ENCODE data around the gene BRD7.

The BRD7 gene

GRCh38 chr16:50318796-50319578 is 49.8 kb downstream of the BRD7 start:
- no peak for DNase-seq

GRCh38 chr16:50316848-50317630 is 51.7 kb downstream of the BRD7 start:
- no peak for DNase-seq

DNA sequence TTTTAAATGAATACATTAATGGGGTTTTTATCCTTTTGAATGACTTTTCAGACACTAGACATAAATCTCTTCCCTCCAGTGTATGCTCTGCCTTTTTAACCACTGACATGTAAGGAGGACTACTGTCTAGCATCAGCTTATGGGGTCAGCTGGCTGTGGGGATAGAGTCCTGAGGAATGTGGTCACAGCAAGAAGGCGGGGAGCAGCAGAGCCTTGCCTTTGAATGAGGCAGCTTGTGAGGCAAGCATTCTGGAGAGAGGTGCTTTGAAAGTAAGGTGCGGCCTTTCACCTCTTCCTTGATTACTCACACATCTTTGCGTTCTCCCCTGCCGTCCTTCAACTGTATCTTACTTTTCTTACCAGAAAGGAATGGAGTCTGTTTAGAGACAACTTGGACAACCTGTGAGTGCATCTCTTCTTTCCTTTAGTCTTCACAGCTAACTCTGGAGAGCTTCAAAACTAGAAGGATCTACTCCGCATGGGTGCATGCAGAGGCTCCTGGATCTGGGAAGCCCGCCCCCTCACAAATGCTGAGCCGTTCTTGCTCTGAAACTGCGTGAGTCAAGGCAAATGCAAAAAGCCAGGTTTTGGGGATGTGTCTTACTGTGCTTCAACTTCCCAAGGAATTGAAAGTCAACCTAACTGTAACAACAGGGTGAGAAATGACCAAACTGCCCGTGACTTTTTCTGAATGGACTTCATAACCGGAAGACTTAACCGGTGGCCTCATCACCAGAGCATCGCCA is 52.5 kb downstream of the BRD7 start:
- no peak for DNase-seq

DNA sequence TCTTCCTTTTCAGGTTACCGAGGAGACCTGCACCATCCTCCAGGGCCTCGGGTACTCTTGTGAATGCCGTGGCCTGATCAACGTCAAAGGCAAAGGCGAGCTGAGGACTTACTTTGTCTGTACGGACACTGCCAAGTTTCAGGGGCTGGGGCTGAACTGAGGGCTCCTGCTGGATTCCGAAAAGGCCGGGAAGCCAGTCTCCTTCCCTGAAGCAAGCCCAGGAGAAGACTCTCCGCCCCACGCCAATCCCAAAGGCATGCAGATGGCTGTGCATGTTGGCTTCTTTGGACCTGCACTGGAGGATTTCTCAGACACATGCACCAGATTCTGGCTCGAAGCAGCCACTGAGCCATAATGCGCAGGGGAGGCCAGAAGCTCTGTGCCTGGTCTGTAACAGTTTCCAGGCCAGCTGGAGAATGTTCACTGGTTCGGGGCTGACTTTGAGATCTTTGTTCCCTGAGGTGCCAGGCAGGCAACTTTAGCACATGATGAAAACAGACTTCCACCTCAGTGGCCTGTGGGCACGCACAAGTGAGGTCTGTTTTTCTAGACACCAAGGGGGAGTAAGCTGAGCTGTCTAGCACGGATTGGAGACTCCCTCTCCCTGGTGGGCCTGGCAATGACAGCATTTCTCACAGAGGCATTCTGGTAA is 53.3 kb downstream of the BRD7 start:
- no peak for DNase-seq

GRCh38 chr16:50314665-50315064 is 54.1 kb downstream of the BRD7 start:
- DNase-seq: no peak

GRCh38 chr16:50313596-50314478 is 55.0 kb downstream of the BRD7 start:
- DNase-seq: no peak

GRCh38 chr16:50311891-50312501 is 56.8 kb downstream of the BRD7 start:
- DNase-seq: no peak

DNA sequence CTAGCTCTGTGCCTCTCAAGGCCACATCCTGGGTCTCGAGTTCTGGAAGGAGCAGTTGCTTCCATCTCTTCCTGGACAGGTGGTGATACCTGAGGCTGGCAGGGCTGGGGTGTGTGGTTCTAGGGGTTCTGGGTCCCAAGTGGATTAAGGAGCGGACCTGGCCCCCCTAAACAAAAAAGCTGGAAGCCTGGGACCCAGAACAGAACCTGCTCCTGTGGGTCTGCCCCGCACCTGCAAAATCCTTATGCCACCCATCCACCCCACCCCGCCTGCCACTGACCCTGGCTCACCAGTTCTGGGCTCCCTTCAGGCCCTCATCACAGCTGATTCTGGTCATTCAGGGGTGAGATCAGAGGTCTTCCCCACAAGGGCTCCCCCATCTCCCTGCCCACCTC is 57.7 kb downstream of the BRD7 start:
- no peak for DNase-seq

- no peak for DNase-seq
Measured at GRCh38 chr16:50310308-50311133, 58.3 kb downstream of the BRD7 start.

GRCh38 chr16:50309527-50310307 is 59.1 kb downstream of the BRD7 start:
- no peak for DNase-seq

GRCh38 chr16:50309156-50309526 is 59.6 kb downstream of the BRD7 start:
- no peak for DNase-seq

DNA sequence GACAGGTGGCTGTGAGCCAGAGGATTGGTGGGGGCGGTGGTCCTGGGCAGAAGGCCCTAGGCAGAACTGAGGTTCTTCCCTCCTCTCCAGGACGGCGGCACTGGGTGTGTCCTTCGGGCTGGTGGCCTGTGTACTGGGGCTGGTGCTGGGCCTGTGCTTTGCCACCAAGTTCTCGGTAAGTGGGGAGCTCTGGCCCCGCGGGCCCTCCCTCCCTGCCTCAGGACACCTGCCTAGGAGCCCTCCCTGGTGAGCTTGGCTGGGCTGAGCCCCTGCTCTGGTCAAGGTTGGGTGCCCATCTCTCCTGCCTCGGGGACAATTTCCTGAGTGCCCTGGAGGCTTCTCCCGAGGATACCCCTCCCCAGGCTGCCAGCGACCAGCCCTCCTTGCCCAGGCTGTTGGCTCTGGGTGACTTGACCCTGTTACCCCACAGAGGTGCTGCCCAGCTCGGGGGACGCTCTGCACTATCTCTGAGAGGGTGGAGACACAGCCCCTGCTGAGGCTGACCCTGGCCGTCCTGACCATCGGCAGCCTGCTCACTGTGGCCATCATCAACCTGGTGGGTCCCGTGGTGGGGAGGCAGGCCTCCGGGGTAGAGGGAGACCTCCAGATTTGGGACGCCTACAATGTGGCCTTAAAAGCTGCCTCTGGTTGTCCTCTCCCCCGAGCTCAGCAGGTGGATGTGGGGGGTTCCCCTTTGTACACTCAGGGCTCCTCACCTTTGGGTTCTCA is 60.4 kb downstream of the BRD7 start:
- DNase-seq: no peak

GRCh38 chr16:50306287-50306686 is 62.5 kb downstream of the BRD7 start:
- no peak for DNase-seq

GRCh38 chr16:50305441-50306061 is 63.2 kb downstream of the BRD7 start:
- no peak for DNase-seq

- no peak for DNase-seq
Measured at GRCh38 chr16:50304467-50305440, 64.0 kb downstream of the BRD7 start.

DNA sequence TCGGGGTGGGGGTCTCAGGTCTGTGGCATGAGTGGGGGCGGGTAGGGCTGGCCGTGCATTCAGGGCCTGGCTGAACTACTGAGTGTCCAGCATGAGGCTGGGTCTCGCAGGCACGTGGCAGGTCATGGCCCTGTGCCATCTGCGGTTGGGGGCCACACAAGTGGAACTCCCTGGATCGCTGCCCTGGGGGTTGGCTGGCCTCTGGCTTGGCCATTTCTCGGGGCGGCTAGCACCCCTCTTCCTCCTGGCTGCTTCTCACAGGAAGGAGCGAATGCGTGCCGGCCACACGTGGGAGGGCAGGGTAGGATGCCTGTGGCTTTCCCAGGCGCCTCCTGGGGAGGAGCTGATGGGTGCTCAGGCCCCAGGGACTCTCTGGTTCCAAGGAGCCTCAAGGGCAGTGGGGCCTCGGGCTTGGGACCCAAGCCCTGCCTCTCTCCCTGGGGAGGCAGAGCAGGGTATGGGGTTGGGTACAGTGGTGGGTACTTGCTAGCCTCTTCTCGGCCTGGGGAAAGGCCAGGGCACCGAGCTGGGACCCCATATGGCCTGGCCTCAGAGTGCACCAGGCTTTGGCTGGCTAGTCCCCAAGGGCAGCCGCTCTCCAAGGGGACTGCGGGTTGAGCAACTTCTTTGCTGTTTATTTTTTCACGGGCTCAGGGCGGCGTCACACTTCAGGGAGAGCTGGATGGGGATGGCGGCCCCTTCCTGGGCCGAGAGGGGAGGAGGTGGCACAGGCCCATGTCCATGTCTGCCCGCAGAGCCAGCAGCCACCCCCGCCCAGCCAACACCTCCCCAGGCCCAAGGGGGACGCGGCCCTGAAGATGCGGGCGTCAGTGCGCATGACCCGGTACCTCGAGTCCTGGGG is 65.0 kb downstream of the BRD7 start:
- no peak for DNase-seq

Measured in KG1 (cell line).